Measurements from ENCODE around the gene HLA-B.

- TF ChIP-seq, protein P1, sequence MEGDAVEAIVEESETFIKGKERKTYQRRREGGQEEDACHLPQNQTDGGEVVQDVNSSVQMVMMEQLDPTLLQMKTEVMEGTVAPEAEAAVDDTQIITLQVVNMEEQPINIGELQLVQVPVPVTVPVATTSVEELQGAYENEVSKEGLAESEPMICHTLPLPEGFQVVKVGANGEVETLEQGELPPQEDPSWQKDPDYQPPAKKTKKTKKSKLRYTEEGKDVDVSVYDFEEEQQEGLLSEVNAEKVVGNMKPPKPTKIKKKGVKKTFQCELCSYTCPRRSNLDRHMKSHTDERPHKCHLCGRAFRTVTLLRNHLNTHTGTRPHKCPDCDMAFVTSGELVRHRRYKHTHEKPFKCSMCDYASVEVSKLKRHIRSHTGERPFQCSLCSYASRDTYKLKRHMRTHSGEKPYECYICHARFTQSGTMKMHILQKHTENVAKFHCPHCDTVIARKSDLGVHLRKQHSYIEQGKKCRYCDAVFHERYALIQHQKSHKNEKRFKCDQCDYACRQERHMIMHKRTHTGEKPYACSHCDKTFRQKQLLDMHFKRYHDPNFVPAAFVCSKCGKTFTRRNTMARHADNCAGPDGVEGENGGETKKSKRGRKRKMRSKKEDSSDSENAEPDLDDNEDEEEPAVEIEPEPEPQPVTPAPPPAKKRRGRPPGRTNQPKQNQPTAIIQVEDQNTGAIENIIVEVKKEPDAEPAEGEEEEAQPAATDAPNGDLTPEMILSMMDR (IDR thresholded peaks at IDR 0.05; ENCODE audit: low read depth, low read length, poor library complexity, severe bottlenecking), result no peak
- no peak for TF ChIP-seq EZH2phosphoT487 (IDR thresholded peaks at IDR 0.05; ENCODE audit: borderline replicate concordance, low read length)
Observed at GRCh38 chr6:31405996-31406395, 49.0 kb upstream of the HLA-B start.

Data from DOHH2 (cell line).